Activated CD8-positive, alpha-beta memory T cell treated with anti-CD3 and anti-CD28 coated beads, Interleukin-2, amount 50 U/mL, for 1 hour (primary cell): ENCODE results near the gene PUM2.
"Not testable (repeated sequence)": the region's sequence is repeated elsewhere in the genome, so short reads cannot be mapped to it uniquely, and the experiment has no call there.

ENCODE experiments used
- DNase-seq: peaks from one replicate; pipeline ENCODE4 v3.0.0-alpha.2; 2020; ENCODE audit errors: extremely low read depth

Gene PUM2

GRCh38 chr2:20369366-20369765, 18.7 kb upstream of the PUM2 start:
- DNase-seq, result no peak

DNA sequence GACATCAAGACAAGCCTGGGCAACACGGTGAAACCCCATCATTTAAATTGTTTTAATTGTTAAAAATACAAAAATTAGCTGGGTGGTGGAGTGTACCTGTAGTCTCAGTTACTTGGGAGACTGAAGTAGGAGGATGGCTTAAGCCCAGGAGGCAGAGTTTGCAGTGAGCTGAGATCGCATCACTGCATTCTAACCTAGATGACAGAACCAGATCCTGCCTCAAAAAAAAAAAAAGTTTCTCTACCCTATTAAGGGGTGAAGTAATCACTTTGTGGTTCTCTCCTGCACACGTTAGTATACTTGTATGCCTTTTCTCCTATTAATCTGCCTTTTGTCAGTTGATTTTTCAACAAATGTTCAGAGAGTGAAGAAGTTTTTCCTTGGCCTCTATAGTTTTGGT, 18.1 kb upstream of the PUM2 start:
- DNase-seq, result no peak

DNA sequence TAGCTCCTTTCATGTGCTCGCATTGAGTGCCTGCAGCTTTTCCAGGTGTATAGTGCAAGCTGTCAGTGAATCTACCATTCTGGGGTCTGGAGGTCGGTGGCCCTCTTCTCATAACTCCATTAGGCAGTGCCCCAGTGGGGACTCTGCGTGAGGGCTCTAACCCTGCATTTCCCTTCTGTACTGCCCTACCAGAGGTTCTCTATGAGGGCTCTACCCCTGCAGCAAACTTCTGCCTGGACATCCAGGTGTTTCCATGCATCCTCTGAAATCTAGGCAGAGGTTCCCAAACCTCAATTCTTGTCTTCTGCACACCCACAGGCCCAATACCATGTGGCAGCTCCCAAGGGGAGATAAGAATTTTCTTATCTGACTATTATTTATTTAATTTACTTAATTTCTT, 17.3 kb upstream of the PUM2 start:
- DNase-seq, result not testable (repeated sequence)

DNA sequence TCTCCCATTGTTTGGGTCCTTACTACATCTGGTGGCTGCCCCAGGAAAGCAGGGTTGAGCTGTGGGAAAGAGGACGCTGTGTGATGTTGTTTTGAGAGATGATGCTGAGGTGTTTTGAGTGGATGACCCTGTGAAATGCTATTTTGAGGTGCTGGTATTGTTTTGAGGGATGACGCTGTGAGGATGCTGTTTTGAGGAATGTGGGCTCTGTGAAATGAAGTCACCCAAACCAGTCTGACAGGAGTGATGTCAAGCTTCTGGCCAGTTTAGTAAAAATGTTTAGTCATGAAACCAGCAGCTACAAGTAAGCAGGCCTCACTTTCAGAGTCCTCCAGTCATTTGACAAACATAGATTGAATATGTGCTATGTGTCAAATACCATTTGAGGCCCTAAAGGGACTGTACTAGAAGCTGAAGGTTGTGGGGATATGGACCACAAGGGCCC, 16.1 kb upstream of the PUM2 start:
- DNase-seq, result no peak

GRCh38 chr2:20365249-20365817, 14.7 kb upstream of the PUM2 start:
- DNase-seq, result no peak

DNA sequence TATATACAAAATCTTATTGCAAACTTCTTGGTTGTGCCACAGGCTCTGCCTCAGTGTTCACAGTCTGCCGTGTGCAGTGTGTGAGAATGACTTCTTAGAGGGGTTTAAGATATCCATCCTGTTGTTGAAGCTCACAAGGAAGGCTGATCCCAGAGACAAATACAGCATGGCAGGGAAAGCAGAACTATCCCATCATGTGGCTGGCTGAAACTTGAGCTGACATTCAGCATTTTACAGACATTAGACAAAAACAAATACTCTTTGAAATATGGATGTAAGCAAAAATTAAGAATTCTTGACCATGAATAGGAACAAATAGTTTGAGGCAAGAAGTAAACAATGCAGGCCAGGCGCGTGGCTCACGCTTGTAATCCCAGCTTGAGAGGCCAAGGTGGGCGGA, 12.9 kb upstream of the PUM2 start:
- DNase-seq, result no peak

DNA sequence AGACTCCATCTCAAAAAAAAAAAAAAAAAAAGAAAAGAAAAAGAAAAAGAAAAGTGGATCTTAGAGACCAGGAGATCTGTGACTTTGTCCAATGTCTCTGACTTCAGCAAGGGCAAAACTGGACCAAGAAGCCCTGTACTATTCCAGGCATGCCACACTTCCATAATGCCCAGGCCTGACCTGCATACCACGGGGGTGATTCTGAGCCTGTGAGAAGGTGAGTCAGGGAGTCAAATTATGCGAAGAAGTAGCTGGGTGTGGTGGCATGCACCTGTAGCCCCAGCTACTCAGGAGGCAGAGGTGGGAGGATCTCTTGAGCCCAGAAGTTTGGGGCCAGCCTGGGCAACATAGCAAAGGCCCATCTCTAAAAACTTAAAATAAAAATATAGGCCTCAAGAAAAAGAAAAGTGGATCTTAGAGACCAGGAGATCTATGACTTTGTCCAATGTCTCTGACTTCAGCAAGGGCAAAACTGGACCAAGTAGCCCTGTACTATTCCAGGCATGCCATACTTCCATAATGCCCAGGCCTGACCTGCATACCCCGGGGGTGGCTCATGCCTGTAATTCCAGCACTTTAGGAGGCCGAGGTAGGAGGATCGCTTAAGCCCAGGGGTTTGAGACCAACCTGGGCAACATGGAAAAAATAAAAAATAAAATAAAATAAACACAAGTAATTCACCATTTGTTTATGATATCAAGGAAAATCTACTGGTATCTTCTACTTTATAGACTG, 12.2 kb upstream of the PUM2 start:
- DNase-seq, result no peak

GRCh38 chr2:20361893-20362292, 11.2 kb upstream of the PUM2 start:
- DNase-seq, result no peak

- DNase-seq, result no peak
Observed at GRCh38 chr2:20359096-20359495, 8.5 kb upstream of the PUM2 start.

- DNase-seq, result no peak
Observed at GRCh38 chr2:20357638-20358389, 7.2 kb upstream of the PUM2 start.

DNA sequence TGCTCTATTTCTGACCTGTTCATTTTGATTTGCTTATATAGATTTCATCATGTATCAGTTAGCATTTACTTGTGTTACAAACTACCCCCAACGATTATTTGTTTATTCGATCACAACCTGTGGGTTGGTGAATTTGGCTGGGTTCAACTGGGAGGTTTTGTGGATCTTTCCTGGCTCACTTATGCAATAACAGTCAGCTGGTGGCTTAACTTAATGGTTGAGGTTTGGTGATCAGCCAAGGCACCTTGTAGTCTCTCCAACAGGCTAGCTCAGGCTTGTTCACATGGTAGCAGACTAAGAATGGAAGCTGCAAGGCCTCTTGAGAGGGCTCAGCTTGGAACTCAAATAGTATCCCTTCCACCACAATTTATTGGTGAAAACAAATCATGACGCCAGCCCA, 5.4 kb upstream of the PUM2 start:
- no peak for DNase-seq

- DNase-seq, result no peak
Observed at GRCh38 chr2:20355131-20355530, 4.5 kb upstream of the PUM2 start.

DNA sequence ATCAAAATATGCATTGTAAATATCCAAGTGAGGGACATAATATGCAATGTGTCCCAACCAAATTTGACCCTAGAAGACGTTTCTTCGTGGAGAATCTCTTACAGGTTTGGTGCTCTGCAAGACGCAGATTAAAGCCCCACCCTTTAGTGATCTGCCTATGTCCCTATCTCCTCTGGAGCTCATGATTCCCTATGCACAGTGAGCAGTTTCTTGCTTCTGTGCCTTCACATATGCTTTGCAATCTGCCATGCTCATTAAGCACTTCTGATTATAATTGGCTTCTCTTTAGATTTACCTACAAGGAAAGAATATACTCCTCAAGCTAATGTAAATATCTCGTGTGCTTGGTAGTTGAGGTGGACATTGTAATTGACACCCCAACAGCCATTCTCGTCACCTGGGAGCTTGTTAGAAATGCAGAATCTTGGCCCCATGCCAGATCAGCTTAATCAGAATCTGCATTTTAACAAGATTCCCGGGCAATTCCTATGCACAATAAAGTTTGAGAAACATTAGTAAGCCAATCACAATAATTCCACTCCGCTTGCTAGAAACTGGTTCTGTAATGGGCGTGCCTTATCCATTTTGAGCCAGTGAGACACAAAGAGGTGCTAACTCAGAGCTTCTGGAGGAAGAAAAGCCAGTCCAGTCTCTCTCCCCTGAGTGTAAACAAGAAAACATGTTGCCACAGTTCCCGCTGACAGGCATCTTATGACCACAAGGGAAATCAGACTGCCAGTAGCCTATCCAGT, 2.8 kb upstream of the PUM2 start:
- DNase-seq, result no peak

DNA sequence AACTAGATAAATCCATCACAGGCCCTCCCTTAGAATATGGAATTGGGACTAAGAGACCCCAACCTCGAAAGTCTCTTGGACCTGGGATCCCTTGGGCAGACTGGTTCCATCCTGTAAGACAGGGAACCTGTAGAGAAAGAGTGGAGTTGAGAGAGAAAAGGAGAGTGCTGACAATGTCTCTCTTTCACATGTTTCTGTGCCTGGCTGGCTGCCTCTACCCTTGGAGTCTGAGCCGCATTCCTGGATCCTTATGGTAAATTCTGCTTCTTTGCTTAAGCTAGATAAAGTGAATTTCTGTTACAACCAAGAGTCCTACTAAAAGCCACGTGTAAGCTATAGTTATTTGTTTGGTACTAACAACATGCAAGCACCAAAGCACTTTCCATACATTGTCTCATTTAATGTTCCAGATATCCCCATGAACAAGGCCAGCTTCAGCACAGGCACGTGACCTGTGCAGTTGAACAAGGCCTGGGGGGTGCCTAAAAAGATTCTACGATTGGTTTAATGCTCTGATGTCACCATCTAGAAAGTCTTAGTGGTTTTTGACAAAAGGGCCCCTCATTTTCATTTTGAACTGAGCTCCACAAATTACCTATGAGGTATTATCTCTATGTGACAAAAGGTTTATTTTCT, 2.1 kb upstream of the PUM2 start:
- no peak for DNase-seq

- no peak for DNase-seq
Observed at GRCh38 chr2:20352230-20352578, 1.6 kb upstream of the PUM2 start.

DNA sequence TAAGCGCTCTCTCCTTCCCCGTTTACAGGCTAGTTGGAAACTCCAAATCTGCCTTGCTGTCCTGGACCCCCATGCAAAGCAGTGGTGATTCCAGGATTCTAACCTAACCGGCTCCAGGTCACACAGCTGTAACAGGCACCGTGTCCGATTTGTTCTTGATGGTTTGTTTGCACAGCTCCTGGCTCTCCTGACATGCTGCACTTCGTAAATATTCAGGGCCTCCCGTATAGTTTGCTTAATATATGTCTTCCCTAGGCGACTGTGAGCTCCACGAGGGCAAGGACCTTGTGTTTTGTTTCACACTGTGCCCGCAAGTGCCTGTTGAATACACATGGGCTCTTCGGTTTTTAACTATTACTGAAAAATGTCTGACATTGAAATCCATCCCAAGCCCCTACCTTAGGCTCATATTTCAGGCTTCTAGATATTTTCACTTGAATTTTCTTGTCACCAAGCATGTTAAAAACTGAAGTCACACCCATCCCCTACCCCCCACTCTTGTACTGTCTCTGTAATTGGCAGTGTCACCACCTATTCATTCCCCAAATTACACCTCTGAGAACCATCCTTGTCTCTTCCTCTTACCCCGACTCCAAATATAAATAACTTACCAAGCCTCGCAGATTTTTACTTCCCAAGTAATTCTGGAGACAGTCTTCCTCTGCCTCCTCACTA, 1.0 kb upstream of the PUM2 start:
- DNase-seq, result no peak

DNA sequence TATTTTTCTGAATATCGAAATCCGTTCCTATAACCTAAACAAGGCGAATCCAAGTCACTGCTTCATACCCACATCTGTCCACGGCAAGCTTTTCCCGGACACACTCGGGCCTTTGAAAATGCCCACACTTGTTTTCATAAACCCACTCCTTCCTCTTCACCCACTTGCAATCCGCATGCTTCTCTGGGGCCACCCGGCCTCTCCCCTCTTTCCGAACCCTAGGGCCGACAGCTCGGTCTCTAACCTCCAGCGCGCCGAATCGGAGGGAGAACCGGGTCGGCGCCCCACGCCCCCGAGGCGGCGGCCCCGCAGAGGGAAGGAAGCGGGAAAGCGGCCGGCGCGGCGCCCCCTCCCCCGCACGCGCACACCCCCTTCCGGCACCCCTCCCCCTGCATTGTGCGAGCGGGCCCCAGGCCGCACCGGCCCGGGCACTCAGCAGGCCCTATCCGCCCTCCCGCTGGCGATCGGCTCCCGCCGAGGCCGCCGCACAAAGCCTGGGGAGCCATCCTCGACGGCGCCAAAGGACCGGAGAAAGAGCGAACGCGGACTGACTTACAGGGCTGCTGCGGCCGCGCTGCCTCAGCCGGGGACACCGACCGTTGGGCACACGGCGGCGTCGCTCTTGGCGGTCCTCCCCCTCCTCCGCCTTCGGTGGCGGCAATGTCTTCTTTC, 467 bp downstream of the PUM2 start:
- DNase-seq, result no peak

- DNase-seq, result no peak
Observed at GRCh38 chr2:20349513-20349921, 1.1 kb downstream of the PUM2 start.

- no peak for DNase-seq
Observed at GRCh38 chr2:20348542-20348941, 2.1 kb downstream of the PUM2 start.

- DNase-seq, result no peak
Observed at GRCh38 chr2:20346565-20347381, 3.9 kb downstream of the PUM2 start.
